GM19468 (cell line): ENCODE results near the gene ESPN.
"Not testable (repeated sequence)": the region's sequence is repeated elsewhere in the genome, so short reads cannot be mapped to it uniquely, and the experiment has no call there.

ENCODE experiments used
- ATAC-seq: cut with Tn5 transposase; IDR thresholded peaks from one replicate; pipeline ENCODE4 v1.9.1; 2021; ENCODE audit warnings: mild to moderate bottlenecking, moderate library complexity, moderate number of reproducible peaks; ENCODE audit not compliant: unreplicated experiment; ENCODE audit errors: extremely low read depth

The ESPN gene

DNA sequence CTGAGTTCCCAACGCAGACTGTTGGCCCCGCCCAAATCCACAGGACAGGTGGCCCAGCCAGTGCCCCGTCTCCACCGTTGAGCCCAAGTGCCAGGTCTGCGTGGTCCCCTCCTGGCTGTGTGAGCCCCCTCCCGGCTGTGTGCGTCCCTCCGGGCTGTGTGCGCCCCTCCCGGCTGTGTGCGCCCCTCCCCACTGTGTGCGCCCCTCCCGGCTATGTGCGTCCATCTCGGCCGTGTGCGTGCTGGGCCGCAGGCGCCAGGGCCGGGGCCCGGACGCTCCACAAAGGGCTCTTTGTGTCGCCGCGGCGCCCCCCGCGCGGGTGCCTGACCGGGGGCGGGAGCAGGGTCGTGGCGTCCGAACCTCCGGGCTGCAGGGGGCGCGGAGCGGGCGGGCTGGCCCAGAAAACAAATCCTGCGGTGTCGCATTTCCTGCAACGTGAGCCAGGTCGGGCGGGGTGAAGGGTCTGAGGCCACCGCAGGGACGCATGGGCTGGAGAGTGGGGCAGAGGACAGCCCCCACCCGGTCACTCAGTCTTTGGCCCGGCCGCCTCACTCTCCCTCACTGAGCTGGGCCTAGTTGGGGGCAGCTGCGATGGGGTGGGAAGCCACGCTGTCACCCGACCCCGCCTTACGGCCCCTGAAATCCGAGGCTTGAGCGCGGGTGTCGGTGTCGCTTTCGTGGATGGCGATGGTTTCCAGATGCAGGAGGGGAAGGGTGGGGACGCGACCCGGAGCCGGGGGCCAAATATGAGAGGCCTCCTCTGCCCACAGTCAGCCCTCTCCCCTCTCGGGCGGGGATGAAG is 22.6 kb downstream of the ESPN start:
- no peak for ATAC-seq

DNA sequence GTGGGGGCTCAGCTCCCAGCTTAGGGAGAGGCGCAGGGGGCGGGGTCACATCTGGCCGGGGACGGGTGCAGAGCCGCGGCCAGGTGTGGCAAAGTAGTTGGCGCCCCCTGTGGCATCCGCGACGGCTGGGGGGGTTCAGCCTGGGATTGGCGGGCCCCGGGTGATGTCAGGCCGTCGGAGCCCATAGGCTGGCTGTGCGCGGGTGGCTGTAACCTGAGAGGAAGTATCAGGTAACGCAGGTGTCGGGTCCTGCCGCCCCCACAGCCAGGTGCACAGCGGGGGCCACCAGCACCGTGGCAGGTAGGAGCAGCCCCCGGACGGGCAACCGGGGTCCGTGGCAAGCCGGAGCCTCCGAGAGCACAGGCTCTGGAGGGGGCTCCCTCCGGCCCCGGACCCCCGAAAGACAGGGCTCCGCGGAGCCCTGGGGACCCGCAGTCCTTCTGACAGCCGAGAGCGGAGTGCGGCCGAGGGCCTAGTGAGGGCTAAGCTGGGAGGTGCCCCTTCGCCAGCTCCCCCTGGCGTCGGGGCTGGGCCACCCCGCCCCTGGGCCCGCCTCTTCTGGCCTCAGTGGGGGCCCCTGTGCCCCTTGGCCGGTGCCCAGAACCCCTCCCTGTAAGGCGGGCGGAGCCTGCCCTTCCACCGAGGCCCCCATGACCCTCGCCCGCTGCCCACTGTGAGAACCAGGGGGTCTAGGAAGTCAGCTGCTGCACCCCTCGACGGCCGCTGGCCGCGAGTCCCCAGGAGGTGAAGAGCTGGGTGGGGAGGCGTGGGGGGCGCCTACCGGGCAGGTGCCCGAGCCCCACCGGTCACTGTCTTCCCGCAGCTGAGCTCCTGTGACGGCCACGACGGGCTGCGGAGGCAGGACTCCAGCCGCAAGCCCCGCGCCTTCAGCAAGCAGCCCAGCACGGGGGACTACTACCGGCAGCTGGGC is 23.5 kb downstream of the ESPN start:
- no peak for ATAC-seq

DNA sequence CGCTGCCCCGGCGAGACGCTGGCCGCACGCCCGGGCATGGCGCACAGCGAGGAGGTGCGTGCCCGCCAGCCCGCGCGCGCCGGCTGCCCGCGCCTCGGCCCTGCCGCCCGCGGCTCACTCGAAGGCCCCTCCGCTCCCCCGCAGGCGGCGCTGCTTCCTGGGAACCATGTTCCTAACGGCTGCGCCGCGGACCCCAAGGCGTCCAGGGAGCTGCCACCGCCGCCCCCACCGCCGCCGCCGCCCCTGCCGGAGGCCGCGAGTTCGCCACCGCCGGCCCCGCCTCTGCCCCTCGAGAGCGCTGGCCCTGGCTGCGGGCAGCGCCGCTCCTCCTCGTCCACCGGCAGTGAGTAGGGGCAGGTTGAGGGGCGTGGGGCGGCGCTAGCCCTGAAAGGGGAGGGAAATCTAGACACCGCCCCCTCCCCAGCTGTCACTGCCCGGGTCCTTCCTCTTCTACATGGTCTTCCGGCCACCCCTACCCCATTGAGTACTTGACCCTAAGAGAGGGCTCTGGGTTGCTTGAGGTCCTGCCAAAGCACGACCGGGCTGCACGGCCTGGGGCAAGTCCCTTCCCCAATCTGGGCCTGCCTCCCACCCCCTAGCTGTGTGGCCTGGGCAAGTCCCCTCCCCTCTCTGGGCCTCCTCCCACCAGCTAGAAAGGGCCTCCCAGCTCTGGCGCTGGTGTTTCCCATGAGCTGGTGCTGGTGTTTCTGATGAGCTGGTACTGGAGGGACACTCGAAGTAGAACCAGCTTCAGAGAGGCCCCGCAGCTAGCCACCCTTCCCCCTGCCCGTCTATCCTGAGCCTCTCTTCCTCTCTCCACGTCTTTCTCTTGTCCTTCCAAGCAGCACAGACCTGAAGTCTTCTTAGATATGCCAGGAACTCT is 24.4 kb downstream of the ESPN start:
- no peak for ATAC-seq

DNA sequence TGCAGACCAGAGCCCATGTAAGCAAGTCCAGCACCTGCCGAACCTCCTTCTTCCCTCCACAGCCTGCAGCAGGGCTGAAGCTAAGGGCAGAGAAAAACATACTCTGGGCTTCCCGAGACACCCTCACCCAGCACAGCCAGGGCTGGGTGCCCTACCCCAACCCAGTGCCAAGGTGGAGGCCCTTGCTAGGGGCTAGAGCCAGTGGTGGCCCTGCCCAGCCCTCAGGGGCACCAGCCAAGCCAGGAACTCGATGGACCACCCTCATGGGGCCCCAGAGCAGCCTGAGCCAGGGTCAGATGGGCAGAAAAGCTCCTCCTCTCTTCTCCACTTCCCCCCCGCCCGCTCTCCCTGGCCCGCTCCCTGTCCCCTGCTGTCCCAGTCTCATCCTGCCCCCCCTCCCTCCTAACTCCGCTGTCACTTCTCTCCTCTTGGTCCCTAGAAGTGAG is 25.5 kb downstream of the ESPN start:
- ATAC-seq: no peak

DNA sequence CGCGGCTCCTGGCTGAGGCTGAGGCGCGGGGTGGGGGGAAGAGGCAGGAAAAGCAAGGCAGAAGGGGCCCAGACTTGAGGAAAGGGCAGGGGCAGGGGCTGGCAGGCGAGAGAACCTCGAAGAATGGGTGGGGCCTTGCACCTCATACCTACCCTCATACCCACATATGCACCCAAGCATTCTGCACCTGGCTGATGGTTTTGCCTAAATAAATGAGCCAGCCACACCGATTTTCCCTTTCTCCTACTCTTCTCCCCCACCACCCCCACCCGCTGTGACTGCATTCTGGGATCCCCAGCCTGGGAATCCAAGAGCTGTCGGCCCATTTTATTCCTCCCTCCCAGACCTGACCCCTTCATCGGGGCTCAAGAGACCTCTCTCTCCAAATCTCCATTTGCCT is 25.9 kb downstream of the ESPN start:
- not testable (repeated sequence) for ATAC-seq

DNA sequence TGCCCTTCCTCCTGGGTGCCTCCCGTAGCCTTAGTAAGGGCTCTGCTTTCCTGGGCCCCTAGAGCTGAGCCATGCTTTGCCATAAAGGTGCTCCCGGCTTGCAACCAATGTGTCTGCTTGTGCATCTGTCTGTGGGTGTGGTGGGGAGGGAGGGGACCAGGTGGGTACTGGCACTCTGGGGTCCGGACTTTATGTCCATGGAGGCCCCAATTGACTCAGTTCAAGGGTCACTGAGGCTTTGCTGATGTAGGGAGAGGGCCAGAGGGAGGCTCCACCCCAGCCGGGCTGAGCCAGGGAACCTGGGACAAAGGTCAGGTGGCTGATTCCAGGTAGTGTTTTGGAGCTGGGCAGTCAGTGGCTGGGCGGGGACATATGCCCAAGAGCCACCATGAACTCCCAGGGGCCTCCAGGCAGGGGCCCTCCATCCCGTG is 26.4 kb downstream of the ESPN start:
- no peak for ATAC-seq

DNA sequence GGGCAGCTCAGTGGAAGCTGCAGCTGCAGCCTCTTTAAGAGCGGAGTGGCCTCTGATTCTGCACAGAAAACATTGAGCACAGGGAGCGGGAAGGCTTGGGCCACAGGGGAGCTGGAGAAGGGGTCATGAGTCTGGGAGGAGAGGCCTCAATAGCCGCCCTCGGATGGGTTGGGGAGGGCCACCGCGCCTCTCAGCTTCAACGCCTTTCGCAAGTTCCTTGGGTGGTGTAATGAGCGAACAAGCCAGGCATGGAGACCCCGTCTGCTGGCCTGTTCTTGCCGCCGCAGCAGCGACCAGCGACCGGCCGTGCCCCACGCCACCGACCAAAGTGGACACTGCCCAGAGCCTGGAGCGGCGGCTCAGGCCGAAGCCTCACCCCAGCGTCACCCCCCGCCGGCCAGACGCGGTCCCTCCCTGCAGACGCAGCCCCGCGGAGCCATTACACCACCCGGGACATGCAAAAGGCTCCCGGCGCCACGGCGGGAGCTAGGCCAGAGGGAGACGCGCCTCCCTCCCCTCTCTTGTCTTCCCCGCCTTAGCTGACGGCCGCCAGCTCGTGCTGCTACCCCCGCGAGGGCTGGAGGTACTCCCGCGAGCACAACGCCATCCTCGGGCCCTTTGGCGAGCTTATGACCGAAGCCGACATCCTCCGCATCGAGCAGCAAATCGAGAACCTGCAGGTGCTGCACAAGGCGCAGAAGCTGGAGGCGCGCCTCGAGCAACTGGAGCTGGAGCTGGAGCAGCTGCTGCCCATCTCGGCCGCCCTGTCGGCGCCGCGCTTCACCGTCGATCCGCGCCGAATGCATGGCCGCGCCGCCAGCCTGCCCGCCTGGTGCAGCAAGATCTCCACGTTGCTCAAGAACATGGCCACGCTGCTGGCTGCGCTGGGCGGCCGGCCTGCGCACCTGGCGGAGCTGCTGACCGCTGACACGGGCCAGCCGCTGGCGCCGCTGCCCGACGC is 29.6 kb downstream of the ESPN start:
- ATAC-seq: not testable (repeated sequence)

DNA sequence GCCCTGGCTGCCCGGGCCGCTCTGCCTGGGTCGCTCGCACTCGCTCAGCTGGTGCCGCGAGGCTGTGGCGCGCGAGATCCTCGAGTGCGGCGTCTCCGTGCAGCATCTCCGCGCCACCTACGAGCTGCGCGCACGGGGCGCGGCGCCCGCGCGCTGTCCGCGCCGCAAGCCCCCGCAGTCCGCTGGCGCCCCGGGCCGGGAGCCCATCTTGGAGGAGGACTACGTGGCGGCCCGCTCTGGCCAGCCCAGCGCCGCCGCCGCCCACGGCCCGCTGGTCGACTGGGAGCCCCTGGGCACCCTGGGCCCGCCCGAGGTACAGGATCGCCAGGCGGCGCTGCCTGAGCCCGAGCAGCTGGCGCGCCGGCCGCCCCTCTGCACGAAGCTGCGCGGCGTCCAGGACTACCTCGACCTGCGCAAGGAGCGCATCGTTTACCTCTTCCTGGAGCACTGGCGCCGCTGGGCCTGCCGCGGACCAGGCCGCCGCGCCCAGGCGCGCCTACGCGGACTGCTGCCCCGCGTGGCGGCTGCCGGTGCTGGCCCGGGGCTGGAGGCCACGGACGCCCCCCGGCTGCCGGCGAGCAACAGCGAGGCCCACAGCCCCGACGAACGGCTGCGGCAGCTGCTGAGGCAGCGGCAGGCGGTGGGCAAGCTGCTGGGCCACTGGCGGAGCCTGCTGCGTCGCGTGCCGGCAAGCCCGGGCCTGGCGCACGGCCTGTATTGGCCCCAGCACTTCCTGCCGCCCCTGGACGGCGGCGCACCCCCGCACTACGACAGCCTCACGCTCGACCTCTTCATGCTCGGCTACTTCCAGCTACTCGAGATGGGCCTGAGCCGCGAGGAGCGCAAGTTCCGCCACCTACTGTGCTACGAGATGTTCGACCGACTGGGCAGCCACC is 30.5 kb downstream of the ESPN start:
- ATAC-seq: no peak

DNA sequence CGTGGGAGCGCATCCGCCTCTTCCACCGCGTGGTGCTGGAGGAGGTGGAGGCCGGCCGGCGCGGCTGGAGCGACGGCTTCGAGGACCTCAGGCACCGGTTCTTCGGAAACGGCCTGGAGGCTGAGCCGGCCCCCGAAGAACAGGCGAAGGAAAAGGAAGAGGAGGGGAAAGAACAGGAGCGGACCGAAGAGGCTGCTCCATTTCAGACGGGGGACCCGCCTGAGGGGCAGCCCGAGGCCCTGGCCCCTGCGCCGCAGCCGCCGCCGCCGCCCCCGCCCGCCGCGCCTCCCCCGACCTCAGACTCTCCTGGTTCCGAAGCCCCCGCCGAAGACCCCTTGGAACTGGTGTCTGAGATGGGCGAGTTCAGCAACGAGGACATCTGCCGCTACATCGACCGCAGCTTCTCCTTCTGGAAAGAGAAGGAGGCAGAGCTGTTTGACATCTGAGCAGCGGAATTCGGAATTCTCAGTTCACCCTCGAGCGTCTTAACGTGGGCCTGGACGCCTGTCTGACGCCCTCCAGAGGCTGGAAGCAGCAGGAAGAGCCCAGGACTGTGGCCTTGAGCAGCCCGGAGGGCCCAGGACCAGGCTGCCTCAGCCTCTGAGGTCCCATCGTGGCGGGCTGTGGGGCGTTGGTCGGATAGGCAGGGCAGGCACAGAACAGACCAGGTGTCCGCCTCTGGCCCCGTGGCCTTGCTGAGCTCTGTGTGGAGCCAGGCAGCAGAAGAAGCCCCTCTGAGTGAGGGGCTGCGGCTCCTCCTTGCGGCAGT is 31.4 kb downstream of the ESPN start:
- ATAC-seq: not testable (repeated sequence)

DNA sequence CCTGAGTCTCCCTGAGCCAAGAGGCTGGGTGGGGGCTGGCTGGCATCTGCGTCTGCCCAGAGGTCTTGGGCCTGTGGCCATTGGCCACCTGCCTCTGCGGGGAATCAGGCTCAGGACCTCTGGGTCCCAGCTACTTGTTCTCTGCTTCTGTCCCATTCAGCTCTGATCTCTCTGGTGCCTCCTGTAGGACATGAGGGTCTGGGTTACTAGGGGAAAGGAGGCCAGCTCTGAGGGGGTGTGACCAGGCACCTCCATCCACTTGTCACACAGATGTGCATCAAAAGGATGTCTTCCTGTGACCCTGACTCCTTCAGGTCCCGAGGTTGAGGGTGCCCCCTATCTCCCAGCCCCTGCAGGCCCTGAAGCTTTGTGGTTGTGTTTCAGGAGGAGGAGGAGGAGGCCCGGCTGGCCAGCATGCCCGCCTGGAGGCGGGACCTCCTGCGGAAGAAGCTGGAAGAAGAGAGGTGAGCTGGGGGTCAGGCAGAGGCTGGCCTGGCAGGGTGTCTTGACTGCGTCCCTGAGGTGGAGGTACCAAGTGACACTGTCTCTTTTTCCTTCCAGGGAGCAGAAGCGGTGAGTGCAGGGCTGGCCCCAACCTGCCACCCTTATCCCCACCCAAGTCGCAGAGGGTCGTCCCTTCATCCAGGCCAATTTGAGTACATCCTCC is 32.4 kb downstream of the ESPN start:
- ATAC-seq: no peak

DNA sequence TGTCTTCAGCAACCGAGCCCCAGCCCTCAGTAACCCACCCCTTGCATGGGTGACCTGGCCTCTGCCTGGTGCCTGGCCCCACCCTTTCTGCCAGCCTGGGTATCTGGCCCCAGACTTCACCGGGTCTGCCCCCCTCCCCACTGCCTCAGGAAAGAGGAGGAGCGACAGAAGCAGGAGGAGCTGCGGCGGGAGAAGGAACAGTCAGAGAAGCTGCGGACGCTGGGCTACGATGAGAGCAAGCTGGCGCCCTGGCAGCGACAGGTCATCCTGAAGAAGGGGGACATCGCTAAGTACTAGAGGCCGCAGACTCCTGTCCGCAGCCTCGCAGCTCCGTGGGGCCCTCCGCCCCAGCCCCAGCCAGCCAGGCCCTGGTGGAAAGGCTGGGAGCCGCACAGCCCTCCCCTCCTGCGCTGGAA is 35.3 kb downstream of the ESPN start:
- no peak for ATAC-seq

DNA sequence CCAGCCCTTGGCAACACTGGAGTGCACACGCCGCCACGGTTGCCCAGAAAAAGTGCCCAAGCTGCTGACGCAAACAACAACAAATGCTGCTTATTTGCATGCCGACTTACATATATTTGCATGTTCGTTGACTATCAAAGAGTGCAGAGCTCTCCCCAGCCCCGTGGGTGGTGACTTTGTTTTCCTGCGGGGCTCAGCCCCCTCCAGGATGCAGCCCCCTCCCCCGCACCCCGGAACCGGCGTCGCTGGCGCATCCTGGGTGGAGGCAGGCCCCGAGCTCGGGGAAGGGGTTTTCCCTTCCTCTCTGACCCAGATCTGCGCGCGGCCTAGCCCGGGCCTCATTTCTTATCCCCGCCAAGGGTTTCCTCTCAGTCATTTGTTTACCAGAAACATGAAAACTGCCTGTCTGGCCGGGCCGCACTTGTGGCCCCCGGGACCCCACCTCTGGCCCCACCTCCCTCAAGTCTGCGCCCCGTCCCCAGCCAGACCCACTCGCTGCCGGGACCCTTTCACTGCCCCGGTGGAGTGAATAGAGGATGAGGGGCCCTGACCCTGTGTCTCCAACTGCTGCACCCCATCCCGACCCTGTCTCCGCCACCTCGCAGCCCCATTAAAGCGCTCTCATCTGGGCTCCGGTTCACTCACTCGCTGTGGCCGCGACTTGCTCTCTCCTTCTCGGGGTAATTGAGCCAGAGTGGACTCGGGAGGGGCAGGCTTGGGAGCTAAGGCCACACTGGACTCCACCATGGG is 35.9 kb downstream of the ESPN start:
- ATAC-seq: no peak

DNA sequence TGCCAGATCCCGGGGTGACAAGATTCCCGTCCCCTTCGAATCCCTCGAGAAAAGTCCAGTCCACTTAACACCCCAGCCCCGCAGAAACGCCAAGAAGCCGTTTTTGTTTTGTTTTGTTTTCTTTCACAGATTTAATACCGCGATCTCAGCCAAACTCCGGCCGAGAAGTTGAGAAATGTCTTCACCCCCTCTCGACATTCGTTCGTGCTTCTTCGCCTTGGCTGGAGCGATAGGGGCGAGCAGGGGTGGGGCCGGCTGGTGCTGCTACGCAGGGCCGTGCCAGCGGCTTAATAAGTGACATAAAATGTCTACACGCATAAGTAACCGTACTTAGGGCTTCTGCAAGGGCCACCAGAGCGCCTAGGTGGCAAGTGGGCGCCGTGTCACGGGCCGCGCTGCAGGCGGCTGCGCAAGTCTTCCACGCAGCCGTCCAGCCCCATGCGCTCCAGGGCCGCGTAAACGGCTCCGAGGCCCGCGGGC is 36.5 kb downstream of the ESPN start:
- no peak for ATAC-seq

DNA sequence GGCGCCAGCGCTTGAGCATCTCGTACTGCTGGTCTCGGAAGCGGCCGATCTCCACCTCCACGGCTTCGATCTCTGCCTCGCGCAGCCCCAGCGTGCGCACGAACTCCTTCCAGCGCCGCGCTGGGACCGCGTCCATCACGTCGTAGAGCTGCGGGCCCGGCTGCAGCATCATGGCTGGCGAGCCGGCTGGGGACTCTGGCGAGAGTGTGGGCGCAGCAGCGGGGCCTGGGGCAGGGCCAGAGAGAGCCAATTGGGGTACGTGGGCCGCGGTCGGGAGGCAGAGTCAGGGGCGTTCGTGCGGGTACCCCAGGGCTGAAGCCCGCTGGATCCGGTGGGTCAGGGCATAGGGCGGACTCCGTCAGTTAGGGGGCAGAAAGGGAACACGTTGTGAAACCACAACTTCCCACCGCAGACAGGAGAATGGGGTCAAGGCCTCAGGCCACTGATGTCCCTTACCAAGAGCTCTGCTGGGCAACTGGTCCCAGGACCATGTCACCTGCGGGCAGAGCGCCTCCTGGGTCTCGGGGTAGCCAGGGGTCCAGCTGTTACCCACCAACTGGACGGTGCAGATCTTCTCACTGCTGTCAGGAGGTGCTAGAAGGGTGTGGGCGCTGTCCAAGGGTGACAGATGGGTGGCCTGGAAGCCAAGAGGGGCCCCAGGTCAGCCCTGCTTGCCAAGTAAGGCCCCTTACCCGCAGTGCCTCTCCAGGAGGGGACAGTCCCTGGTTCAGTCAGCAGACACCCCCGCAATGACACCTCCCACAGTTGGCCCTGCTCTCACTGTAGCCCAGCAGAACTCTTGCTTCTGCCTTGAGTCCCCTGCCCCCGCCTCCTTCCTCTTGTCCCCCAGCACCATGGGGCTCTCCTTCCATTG is 37.2 kb downstream of the ESPN start:
- no peak for ATAC-seq
